Measurements from ENCODE around the gene ITK.

Gene ITK

DNA sequence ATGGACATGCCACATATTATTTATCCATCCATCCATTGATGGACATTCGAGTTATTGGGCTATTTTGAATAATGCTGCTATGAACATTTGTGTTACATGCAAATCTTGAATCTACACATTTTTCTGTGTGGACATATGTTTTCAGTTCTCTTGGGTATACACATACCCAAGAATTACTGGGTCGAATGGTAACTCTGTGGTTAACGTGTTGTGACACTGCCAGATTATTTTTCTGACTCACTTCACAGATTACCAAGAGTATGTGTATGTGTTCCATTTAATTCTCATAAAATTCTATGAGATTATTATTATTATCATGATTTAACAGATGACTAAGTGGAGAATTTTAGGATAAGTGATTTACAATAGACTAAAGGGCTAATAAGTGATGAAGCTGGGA, 112.0 kb downstream of the ITK start:
- no peak for DNase-seq (ENCODE audit: insufficient read length, low spot score)
- FAIRE-seq = no peak
- TF ChIP-seq POLR2A (IDR thresholded peaks at IDR 0.05; ENCODE audit: low read depth, low read length) (no peak), POU2F2 (IDR thresholded peaks at IDR 0.05; ENCODE audit: low read depth, low read length) (no peak), TAF1 (IDR thresholded peaks at IDR 0.05; ENCODE audit: low read depth, low read length) (no peak), POLR2AphosphoS5 (IDR thresholded peaks at IDR 0.05; ENCODE audit: low read depth, low read length) (no peak), SPI1 (IDR thresholded peaks at IDR 0.05; ENCODE audit: low read depth, low read length) (no peak), PAX5 (IDR thresholded peaks at IDR 0.05; ENCODE audit: insufficient read depth, low read length, severe bottlenecking) (no peak)

DNA sequence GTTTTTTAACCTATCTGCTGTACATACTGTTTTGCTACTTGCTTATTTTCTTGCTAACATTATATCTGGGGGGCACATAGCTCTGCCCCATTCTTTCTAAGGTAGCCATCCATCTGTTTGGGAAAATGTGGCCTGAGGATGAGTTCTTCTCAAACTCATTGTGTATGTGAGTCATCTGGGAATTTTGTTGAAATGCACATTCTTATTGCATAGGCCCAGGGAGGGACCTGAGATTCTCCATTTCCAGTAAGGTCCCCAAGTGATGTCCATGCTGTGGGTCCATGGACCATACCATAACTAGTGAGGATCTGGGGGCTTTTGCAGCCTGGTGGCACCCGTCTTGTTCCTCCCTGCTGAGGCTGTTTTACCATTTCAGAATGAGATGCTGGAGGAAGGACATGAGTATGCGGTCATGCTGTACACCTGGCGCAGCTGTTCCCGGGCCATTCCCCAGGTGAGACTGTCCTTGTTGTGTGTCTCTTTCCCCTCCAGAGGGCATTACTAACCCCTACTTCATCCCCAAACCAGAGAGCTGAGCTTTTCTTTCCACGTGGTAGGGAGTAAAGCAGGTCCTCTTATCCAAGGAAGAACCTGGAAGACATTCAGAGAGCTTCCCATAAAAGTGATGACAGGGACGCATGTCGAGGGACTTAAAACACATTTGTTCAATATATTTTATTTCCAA, 113.9 kb downstream of the ITK start:
- FAIRE-seq (no peak), DNase-seq (ENCODE audit: insufficient read length, low spot score) (no peak)
- TF ChIP-seq POU2F2 (IDR thresholded peaks at IDR 0.05; ENCODE audit: low read depth, low read length) = no peak
- TF ChIP-seq TAF1 (IDR thresholded peaks at IDR 0.05; ENCODE audit: low read depth, low read length) = no peak

DNA sequence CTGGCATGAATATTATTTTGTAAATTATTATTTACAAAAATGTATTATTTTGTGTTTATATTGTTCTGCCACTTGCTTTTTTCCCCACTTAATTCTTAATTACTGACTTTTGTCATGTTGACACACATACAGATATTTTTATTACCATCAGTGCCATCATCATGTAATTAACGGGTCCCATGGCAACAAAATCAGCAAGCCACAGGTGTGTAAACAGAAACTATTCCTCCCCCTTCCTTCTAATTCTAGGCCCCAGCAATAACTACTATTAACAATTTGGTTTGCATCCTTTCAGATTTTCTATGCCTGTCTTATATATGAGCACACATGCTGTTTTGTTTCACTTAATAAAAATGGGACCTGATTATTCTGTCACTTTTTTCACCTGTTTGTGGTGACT, 114.6 kb downstream of the ITK start:
- TF ChIP-seq TAF1 (IDR thresholded peaks at IDR 0.05; ENCODE audit: low read depth, low read length) (no peak), SPI1 (IDR thresholded peaks at IDR 0.05; ENCODE audit: low read depth, low read length) (0 out of 2 replicates have a peak, but pooled peaks have one; percentile 11)
- FAIRE-seq = no peak
- no peak for DNase-seq (ENCODE audit: insufficient read length, low spot score)

DNA sequence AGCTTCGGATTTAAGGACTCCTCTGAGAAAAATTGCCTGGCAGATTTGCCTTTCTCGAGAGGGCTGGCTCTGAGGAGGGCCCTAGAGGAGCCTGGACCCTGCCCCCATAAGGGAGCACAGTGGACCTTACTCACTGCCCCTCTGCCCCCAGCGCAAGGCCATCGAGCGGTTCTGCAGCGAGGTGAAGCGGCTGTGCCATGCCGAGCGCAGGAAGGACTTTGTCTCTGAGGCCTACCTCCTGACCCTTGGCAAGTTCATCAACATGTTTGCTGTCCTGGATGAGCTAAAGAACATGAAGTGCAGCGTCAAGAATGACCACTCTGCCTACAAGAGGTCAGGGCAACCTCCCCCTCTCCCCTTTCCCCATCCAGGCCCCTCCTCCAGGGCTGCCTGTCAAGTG, 119.9 kb downstream of the ITK start:
- FAIRE-seq (no peak), DNase-seq (ENCODE audit: insufficient read length, low spot score) (no peak)
- TF ChIP-seq POLR2AphosphoS5 (IDR thresholded peaks at IDR 0.05; ENCODE audit: low read depth, low read length) = no peak
- TF ChIP-seq TAF1 (IDR thresholded peaks at IDR 0.05; ENCODE audit: low read depth, low read length) = no peak

DNA sequence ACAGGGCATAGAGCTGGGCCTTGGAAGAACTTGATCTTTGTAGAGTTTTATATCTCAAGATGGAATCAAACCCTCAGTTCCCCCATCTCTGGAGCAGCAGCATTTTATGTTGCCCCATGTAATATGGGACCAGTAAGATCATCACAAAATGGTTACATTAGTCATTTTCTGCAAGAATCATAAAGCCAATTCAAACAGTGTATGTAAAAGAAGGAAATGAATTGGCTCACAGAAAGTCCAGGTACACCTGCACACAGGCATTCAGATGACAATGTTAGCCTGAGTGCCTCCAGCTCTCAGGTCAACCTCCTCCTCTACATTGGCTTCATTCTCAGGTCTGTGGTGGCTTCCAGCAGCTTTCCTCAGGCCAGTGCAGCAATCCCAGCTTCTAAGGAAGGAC, 120.4 kb downstream of the ITK start:
- FAIRE-seq (no peak), DNase-seq (ENCODE audit: insufficient read length, low spot score) (no peak)
- no peak for TF ChIP-seq POLR2AphosphoS5 (IDR thresholded peaks at IDR 0.05; ENCODE audit: low read depth, low read length)
- no peak for TF ChIP-seq POLR2A (IDR thresholded peaks at IDR 0.05; ENCODE audit: low read depth, low read length)
- no peak for TF ChIP-seq TAF1 (IDR thresholded peaks at IDR 0.05; ENCODE audit: low read depth, low read length)
- TF ChIP-seq SPI1 (IDR thresholded peaks at IDR 0.05; ENCODE audit: low read depth, low read length) = no peak
- no peak for TF ChIP-seq PAX5 (IDR thresholded peaks at IDR 0.05; ENCODE audit: insufficient read depth, low read length, severe bottlenecking)
- TF ChIP-seq POU2F2 (IDR thresholded peaks at IDR 0.05; ENCODE audit: low read depth, low read length) = no peak

DNA sequence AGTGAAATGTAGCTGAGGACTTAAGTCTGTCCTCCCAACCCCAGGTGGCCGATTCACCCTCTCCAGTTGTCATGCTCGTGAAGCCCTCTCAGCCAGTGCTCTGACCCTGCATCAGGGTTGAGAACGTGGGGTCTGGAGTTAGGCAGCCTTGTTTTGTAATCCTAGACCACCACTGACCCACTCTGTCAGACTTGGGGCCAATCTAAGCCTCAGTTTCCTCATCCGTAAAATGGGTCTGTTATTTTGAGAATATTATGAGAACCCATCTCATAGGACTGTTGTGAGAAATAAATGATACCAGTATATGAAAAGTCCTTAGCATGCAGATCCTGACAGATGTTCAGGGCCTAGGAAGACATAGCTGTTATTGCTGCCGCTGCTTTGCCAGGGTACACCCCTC, 122.4 kb downstream of the ITK start:
- TF ChIP-seq SPI1 (IDR thresholded peaks at IDR 0.05; ENCODE audit: low read depth, low read length) = no peak
- TF ChIP-seq POLR2A (IDR thresholded peaks at IDR 0.05; ENCODE audit: low read depth, low read length) = no peak
- no peak for TF ChIP-seq POLR2AphosphoS5 (IDR thresholded peaks at IDR 0.05; ENCODE audit: low read depth, low read length)
- TF ChIP-seq PAX5 (IDR thresholded peaks at IDR 0.05; ENCODE audit: insufficient read depth, low read length, severe bottlenecking) = no peak
- TF ChIP-seq TAF1 (IDR thresholded peaks at IDR 0.05; ENCODE audit: low read depth, low read length) = no peak
- no peak for TF ChIP-seq POU2F2 (IDR thresholded peaks at IDR 0.05; ENCODE audit: low read depth, low read length)
- no peak for FAIRE-seq
- no peak for DNase-seq (ENCODE audit: insufficient read length, low spot score)

DNA sequence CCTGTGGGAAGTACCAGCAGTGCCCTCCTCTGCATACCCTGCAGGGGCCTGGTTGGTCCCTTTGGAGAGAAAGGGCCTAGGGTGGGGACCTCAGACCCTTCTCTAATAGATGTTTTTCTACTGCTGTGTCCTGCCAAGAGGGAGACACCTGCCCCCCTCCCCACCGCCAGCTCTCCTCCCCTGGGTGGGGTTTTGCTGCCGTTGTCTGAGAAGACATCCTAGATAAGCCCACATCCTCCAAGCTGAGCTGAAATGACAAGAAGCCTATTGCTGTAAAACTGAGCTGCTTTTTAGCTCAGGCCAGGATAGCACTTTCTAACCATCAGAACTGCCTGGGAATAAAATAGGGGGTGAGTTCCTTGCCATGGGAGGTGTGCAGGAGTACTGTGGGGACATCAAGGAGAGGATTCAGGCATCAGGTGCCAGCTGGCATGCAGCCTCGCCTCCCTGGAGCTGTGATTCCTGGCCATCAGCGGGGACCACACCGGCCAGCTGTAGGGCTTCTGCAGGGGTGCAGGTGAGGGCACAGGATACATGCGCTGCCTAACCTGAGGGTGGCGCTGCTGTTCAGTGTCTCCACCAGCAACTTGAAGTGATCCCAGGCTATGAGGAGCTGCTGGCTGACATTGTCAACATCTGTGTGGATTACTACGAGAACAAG, 123.2 kb downstream of the ITK start:
- no peak for DNase-seq (ENCODE audit: insufficient read length, low spot score)
- no peak for FAIRE-seq
- TF ChIP-seq POLR2AphosphoS5 (IDR thresholded peaks at IDR 0.05; ENCODE audit: low read depth, low read length) = no peak
- no peak for TF ChIP-seq PAX5 (IDR thresholded peaks at IDR 0.05; ENCODE audit: insufficient read depth, low read length, severe bottlenecking)
- TF ChIP-seq POLR2A (IDR thresholded peaks at IDR 0.05; ENCODE audit: low read depth, low read length) = no peak
- TF ChIP-seq SPI1 (IDR thresholded peaks at IDR 0.05; ENCODE audit: low read depth, low read length) = no peak
- no peak for TF ChIP-seq TAF1 (IDR thresholded peaks at IDR 0.05; ENCODE audit: low read depth, low read length)
- TF ChIP-seq POU2F2 (IDR thresholded peaks at IDR 0.05; ENCODE audit: low read depth, low read length) = no peak
